ENCODE data around the gene UMAD1. TPM values are rescaled to one million over a fixed set of nuclear protein-coding genes. Genes with fewer than 3 reads are reported as not detected.

The UMAD1 gene
- total RNA-seq, 2 donors from 2014 or later = 21.9 to 26.3 TPM

DNA sequence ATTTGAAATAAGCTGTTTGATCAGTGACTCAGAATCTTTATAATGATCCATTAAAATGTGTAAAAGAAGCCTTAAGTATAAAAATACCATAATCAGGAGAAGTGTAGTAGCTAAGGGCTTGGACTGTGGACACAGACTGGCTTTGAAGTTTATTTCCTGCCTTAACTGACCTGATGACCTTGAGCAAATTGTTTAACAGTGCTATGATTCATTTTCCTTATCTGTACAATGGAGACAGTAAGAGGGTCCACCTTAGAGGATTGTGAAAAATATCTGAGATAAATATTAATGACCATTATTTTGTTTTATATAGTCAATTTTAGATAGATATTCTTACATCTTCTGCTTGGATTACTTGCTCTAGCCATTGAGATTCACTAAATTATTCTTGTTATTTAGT is 91.2 kb downstream of the UMAD1 start:
- no peaks in the 10 kb centered on the region for H3K36me3 ChIP-seq
- H3K9me3 ChIP-seq = no peaks in the 10 kb centered on the region
- TF ChIP-seq, protein P1, sequence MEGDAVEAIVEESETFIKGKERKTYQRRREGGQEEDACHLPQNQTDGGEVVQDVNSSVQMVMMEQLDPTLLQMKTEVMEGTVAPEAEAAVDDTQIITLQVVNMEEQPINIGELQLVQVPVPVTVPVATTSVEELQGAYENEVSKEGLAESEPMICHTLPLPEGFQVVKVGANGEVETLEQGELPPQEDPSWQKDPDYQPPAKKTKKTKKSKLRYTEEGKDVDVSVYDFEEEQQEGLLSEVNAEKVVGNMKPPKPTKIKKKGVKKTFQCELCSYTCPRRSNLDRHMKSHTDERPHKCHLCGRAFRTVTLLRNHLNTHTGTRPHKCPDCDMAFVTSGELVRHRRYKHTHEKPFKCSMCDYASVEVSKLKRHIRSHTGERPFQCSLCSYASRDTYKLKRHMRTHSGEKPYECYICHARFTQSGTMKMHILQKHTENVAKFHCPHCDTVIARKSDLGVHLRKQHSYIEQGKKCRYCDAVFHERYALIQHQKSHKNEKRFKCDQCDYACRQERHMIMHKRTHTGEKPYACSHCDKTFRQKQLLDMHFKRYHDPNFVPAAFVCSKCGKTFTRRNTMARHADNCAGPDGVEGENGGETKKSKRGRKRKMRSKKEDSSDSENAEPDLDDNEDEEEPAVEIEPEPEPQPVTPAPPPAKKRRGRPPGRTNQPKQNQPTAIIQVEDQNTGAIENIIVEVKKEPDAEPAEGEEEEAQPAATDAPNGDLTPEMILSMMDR (IDR thresholded peaks at IDR 0.05) = no peak
- no peak overlapping the region for H3K9ac ChIP-seq (ENCODE audit: low read depth in 2 of 2, low read length in 2 of 2)
- intact Hi-C loops (cut with DNase I) = no loop called here
- H3K27ac ChIP-seq = no peak overlapping the region
- H3K27me3 ChIP-seq = no peaks in the 10 kb centered on the region
- H3K4me3 ChIP-seq = no peak overlapping the region
- H3K4me1 ChIP-seq = no peaks in the 10 kb centered on the region
- no peak for DNase-seq

DNA sequence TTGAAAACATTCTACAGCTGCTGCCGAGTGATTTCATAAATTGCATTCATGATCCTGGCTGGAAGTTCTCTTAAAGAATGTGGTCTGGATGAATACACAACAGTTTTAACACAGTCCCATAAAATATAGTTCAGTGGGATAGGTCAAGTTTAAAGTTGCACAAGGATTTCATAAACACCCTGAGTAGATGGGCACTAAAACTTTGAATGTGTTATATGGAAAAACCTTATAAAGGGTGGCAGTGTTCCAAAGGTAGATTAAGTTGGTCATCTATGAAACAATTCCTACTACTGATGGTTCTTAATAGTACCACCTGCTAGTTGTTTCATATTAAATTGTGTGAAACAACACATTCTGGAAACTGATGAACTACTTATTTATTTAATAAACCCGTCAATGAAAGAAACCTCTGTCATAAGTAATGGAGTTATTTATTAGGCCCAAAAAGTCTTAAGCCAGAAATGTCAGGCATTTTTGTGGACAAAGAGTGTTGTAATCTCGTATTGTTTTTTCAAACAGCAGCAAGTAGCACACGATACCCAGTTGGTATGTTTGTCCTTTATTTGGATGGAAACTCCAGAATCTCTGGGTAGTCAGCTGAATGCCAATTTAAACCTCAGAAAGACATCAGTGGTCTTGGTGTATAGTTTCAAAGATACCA is 92.2 kb downstream of the UMAD1 start:
- H3K4me3 ChIP-seq = no peak overlapping the region
- H3K4me1 ChIP-seq = no peaks in the 10 kb centered on the region
- H3K27me3 ChIP-seq = no peaks in the 10 kb centered on the region
- DNase-seq = no peak
- H3K9ac ChIP-seq (ENCODE audit: low read depth in 2 of 2, low read length in 2 of 2) = no peak overlapping the region
- intact Hi-C loops (cut with DNase I) = no loop called here
- TF ChIP-seq, protein P1 (IDR thresholded peaks at IDR 0.05) = no peak
- no peak overlapping the region for H3K27ac ChIP-seq
- H3K9me3 ChIP-seq = no peaks in the 10 kb centered on the region
- no peaks in the 10 kb centered on the region for H3K36me3 ChIP-seq

DNA sequence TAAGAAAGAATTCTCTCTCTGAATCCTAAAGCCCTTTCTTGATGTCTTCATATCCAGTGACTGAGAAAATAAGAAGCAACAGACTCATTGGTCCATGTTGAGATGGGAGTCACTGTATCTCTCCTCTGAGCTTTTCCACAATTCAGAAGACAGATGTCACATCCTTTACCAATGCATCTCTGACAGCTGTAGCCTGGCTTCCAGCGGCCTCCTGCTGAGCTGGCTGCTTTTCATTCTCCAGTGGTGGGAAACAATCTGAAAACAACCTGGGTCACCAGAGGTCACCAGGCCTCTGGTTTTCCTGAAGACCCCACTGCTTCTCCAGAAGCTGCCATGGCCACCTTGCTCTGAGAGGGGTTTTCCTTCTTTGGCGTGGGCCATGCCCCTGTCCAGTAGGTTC is 96.1 kb downstream of the UMAD1 start:
- TF ChIP-seq, protein P1 (IDR thresholded peaks at IDR 0.05) = no peak
- Histone ChIP-seq H3K27me3 (no peaks in the 10 kb centered on the region), H3K27ac (no peak overlapping the region), H3K9ac (ENCODE audit: low read depth in 2 of 2, low read length in 2 of 2) (no peak overlapping the region), H3K4me1 (no peaks in the 10 kb centered on the region), H3K9me3 (no peaks in the 10 kb centered on the region), H3K4me3 (no peak overlapping the region), H3K36me3 (no peaks in the 10 kb centered on the region)
- intact Hi-C loops (cut with DNase I) = no loop called here
- no peak for DNase-seq

DNA sequence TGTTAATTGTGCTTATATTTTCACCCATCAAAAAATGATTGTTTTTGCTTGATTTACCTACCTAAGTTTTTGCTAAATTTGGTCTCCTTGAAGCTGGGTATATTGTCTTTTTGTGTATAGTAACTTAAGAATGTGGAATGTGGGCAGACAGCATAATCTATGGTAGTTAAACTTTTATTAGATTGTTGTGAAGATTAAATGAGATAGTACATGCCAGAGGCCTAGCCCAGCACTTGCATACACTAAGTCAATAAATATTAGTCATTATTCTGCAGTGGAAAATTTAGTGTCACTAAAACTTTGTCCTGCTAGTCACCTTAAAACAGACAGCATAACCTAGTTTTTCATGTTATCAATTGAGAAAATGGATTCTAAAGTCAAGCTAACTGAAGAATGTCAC is 97.1 kb downstream of the UMAD1 start:
- TF ChIP-seq, protein P1 (IDR thresholded peaks at IDR 0.05) = no peak
- Histone ChIP-seq H3K4me1 (no peaks in the 10 kb centered on the region), H3K27me3 (no peaks in the 10 kb centered on the region), H3K27ac (no peak overlapping the region), H3K9me3 (no peaks in the 10 kb centered on the region), H3K36me3 (no peaks in the 10 kb centered on the region), H3K4me3 (no peak overlapping the region), H3K9ac (ENCODE audit: low read depth in 2 of 2, low read length in 2 of 2) (no peak overlapping the region)
- DNase-seq = no peak
- intact Hi-C loops (cut with DNase I) = no loop called here

DNA sequence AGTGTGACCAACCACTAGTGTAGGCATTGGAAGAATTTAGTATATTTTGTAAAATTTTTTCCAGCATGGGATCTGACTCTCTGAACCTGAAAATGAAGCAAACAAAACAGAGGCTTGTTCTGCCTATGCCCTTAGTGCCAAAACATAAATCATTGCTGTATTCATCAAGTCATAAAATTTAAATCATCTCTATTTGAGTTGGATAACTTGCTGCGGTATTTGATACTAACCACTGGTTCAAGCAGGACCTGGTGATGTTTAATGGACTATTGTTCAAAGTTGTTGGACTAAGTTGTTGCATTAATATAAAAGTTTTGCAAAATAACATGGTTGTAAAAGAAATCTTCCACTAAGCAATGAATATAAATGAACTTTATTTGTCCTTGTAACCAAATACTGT is 97.6 kb downstream of the UMAD1 start:
- TF ChIP-seq, protein P1 (IDR thresholded peaks at IDR 0.05) = no peak

More for the DNA sequence above, 97.6 kb downstream of the UMAD1 start:
- H3K9me3 ChIP-seq = no peaks in the 10 kb centered on the region
- no peak for DNase-seq
- no peaks in the 10 kb centered on the region for H3K4me1 ChIP-seq
- intact Hi-C loops (cut with DNase I) = no loop called here
- no peak overlapping the region for H3K27ac ChIP-seq
- no peaks in the 10 kb centered on the region for H3K27me3 ChIP-seq
- no peaks in the 10 kb centered on the region for H3K36me3 ChIP-seq
- no peak overlapping the region for H3K4me3 ChIP-seq
- no peak overlapping the region for H3K9ac ChIP-seq (ENCODE audit: low read depth in 2 of 2, low read length in 2 of 2)
